IPS-20b (cell line): Measurements from ENCODE around the gene EREG.

Experiments
- H3K27ac ChIP-seq: one replicate; pipeline ENCODE4 v1.5.1; 2013; ENCODE audit warnings: low read length
- H3K27me3 ChIP-seq: 2 replicates; pipeline ENCODE4 v1.6.1; 2013; ENCODE audit warnings: mild to moderate bottlenecking, low read length, inconsistent platforms; ENCODE audit not compliant: insufficient read depth
- H3K36me3 ChIP-seq: 2 replicates; pipeline ENCODE4 v1.6.1; 2013; ENCODE audit warnings: low read depth, mild to moderate bottlenecking, inconsistent platforms, low read length, moderate library complexity; ENCODE audit not compliant: insufficient read depth
- H3K4me1 ChIP-seq: 2 replicates; pipeline ENCODE4 v1.6.1; 2013; ENCODE audit warnings: mild to moderate bottlenecking, control low read depth, inconsistent platforms, low read length, moderate library complexity; ENCODE audit not compliant: insufficient read depth
- H3K4me3 ChIP-seq: 2 replicates; pipeline ENCODE4 v1.5.1; 2013; ENCODE audit warnings: mild to moderate bottlenecking, low read length, inconsistent platforms
- H3K9ac ChIP-seq: 2 replicates; pipeline ENCODE4 v1.6.1; 2013; ENCODE audit warnings: low read depth, mild to moderate bottlenecking, inconsistent platforms, low read length, moderate library complexity
- H3K9me3 ChIP-seq: 2 replicates; pipeline ENCODE4 v1.6.1; 2013; ENCODE audit warnings: mild to moderate bottlenecking, low read depth, low read length, inconsistent platforms; ENCODE audit not compliant: insufficient read depth

Gene EREG

GRCh38 chr4:74353858-74354257 is 11.1 kb upstream of the EREG start:
- Histone ChIP-seq H3K4me1 (no peaks in the 10 kb centered on the region), H3K9ac (no peak overlapping the region), H3K4me3 (no peak overlapping the region), H3K27me3 (no peaks in the 10 kb centered on the region), H3K36me3 (no peaks in the 10 kb centered on the region), H3K27ac (no peak overlapping the region), H3K9me3 (no peaks in the 10 kb centered on the region)

GRCh38 chr4:74357965-74358364 is 7.0 kb upstream of the EREG start:
- H3K27me3 ChIP-seq: no peaks in the 10 kb centered on the region
- H3K9ac ChIP-seq: no peak overlapping the region
- H3K36me3 ChIP-seq: no peaks in the 10 kb centered on the region
- no peaks in the 10 kb centered on the region for H3K9me3 ChIP-seq
- H3K4me1 ChIP-seq: no peaks in the 10 kb centered on the region
- no peak overlapping the region for H3K27ac ChIP-seq
- H3K4me3 ChIP-seq: no peak overlapping the region

GRCh38 chr4:74361671-74362070 is 3.3 kb upstream of the EREG start:
- no peak overlapping the region for H3K4me3 ChIP-seq
- H3K9ac ChIP-seq: no peak overlapping the region
- H3K9me3 ChIP-seq: no peaks in the 10 kb centered on the region
- peaks cover 31% of the 10 kb centered on the region for H3K27me3 ChIP-seq
- H3K4me1 ChIP-seq: 0 out of 2 replicates have a peak, but pooled peaks cover 4% of the 10 kb centered on the region
- no peak overlapping the region for H3K27ac ChIP-seq
- H3K36me3 ChIP-seq: no peaks in the 10 kb centered on the region

GRCh38 chr4:74362347-74362746 is 2.6 kb upstream of the EREG start:
- H3K36me3 ChIP-seq: no peaks in the 10 kb centered on the region
- no peak overlapping the region for H3K4me3 ChIP-seq
- no peak overlapping the region for H3K9ac ChIP-seq
- no peaks in the 10 kb centered on the region for H3K9me3 ChIP-seq
- peaks cover 35% of the 10 kb centered on the region for H3K27me3 ChIP-seq
- 0 out of 2 replicates have a peak, but pooled peaks cover 4% of the 10 kb centered on the region for H3K4me1 ChIP-seq
- H3K27ac ChIP-seq: no peak overlapping the region

- no peaks in the 10 kb centered on the region for H3K36me3 ChIP-seq
- peaks cover 35% of the 10 kb centered on the region for H3K27me3 ChIP-seq
- peak overlapping the region; percentile 90 for H3K4me3 ChIP-seq
- no peaks in the 10 kb centered on the region for H3K9me3 ChIP-seq
- no peak overlapping the region for H3K27ac ChIP-seq
- H3K4me1 ChIP-seq: 0 out of 2 replicates have a peak, but pooled peaks cover 4% of the 10 kb centered on the region
- no peak overlapping the region; the same call in 1 of the 2 replicates for H3K9ac ChIP-seq
These were observed 691 bp upstream of the EREG start for GRCh38 chr4:74364256-74364651.

GRCh38 chr4:74365761-74366160 is 816 bp downstream of the EREG start:
- Histone ChIP-seq H3K27ac (no peak overlapping the region), H3K4me3 (peak overlapping the region; percentile 90)

GRCh38 chr4:74366367-74366911 is 1.5 kb downstream of the EREG start:
- Histone ChIP-seq H3K4me1 (0 out of 2 replicates have a peak, but pooled peaks cover 4% of the 10 kb centered on the region), H3K9me3 (no peaks in the 10 kb centered on the region), H3K27me3 (peaks cover 35% of the 10 kb centered on the region), H3K27ac (no peak overlapping the region), H3K9ac (no peak overlapping the region), H3K36me3 (no peaks in the 10 kb centered on the region), H3K4me3 (no peak overlapping the region)

More at GRCh38 chr4:74365761-74366160, 816 bp downstream of the EREG start:
- Histone ChIP-seq H3K4me1 (0 out of 2 replicates have a peak, but pooled peaks cover 4% of the 10 kb centered on the region), H3K9me3 (no peaks in the 10 kb centered on the region), H3K36me3 (no peaks in the 10 kb centered on the region), H3K9ac (no peak overlapping the region; the same call in 1 of the 2 replicates), H3K27me3 (peaks cover 35% of the 10 kb centered on the region)

GRCh38 chr4:74367656-74368290 is 2.8 kb downstream of the EREG start:
- 0 out of 2 replicates have a peak, but pooled peaks cover 4% of the 10 kb centered on the region for H3K4me1 ChIP-seq
- no peak overlapping the region for H3K27ac ChIP-seq
- no peaks in the 10 kb centered on the region for H3K36me3 ChIP-seq
- peaks cover 35% of the 10 kb centered on the region for H3K27me3 ChIP-seq
- no peaks in the 10 kb centered on the region for H3K9me3 ChIP-seq
- H3K9ac ChIP-seq: no peak overlapping the region
- H3K4me3 ChIP-seq: no peak overlapping the region

GRCh38 chr4:74368596-74368995 is 3.7 kb downstream of the EREG start:
- Histone ChIP-seq H3K4me1 (0 out of 2 replicates have a peak, but pooled peaks cover 4% of the 10 kb centered on the region), H3K27ac (no peak overlapping the region), H3K9ac (no peak overlapping the region), H3K36me3 (no peaks in the 10 kb centered on the region), H3K27me3 (peaks cover 35% of the 10 kb centered on the region), H3K4me3 (no peak overlapping the region), H3K9me3 (no peaks in the 10 kb centered on the region)

GRCh38 chr4:74369855-74370254 is 4.9 kb downstream of the EREG start:
- Histone ChIP-seq H3K27ac (no peak overlapping the region), H3K9ac (no peak overlapping the region), H3K4me1 (0 out of 2 replicates have a peak, but pooled peaks cover 4% of the 10 kb centered on the region), H3K4me3 (no peak overlapping the region), H3K9me3 (no peaks in the 10 kb centered on the region), H3K27me3 (peaks cover 23% of the 10 kb centered on the region), H3K36me3 (no peaks in the 10 kb centered on the region)

- Histone ChIP-seq H3K9ac (no peak overlapping the region), H3K4me1 (0 out of 2 replicates have a peak, but pooled peaks cover 4% of the 10 kb centered on the region), H3K36me3 (no peaks in the 10 kb centered on the region), H3K4me3 (no peak overlapping the region), H3K9me3 (no peaks in the 10 kb centered on the region), H3K27ac (no peak overlapping the region), H3K27me3 (peaks cover 12% of the 10 kb centered on the region)
These were observed 6.0 kb downstream of the EREG start for GRCh38 chr4:74370912-74371311.

GRCh38 chr4:74374128-74374527 is 9.2 kb downstream of the EREG start:
- Histone ChIP-seq H3K9me3 (no peaks in the 10 kb centered on the region), H3K36me3 (no peaks in the 10 kb centered on the region), H3K4me3 (no peak overlapping the region), H3K9ac (no peak overlapping the region), H3K27ac (no peak overlapping the region), H3K27me3 (no peaks in the 10 kb centered on the region), H3K4me1 (no peaks in the 10 kb centered on the region)
